Large intestine (tissue), 3 donors: Measurements from ENCODE around the gene STK32C. TPM values are rescaled to one million over a fixed set of nuclear protein-coding genes. Genes with fewer than 3 reads are reported as not detected.

Experiments
- DNase-seq, 2 donors: peaks; one replicate each; pipeline versions ENCODE4 v3.0.0 to v3.0.0-alpha.2; 2013
- H3K27ac ChIP-seq: one replicate; pipeline ENCODE4 v1.5.1; 2013; ENCODE audit warnings: low read length
- H3K27me3 ChIP-seq: 2 replicates; pipeline ENCODE4 v1.6.1; 2013; ENCODE audit warnings: low read length; ENCODE audit not compliant: control insufficient read depth, insufficient read depth
- H3K36me3 ChIP-seq: 2 replicates; pipeline ENCODE4 v1.6.1; 2013; ENCODE audit warnings: low read length; ENCODE audit not compliant: control insufficient read depth, insufficient read depth
- H3K4me1 ChIP-seq: one replicate; pipeline ENCODE4 v1.6.1; 2013; ENCODE audit warnings: low read length; ENCODE audit not compliant: control insufficient read depth, insufficient read depth
- H3K4me3 ChIP-seq: one replicate; pipeline ENCODE4 v1.5.1; 2013; ENCODE audit warnings: low read length
- H3K9me3 ChIP-seq: one replicate; pipeline ENCODE4 v1.6.1; 2013; ENCODE audit warnings: mild to moderate bottlenecking, low read depth, low read length, moderate library complexity; ENCODE audit not compliant: control insufficient read depth
- WGBS: methylation state at CpG from one replicate; pipeline ENCODE4 v1.1.5; 2013; ENCODE audit warnings: low lambda C conversion rate; ENCODE audit not compliant: insufficient coverage; 5-methylcytosine and 5-hydroxymethylcytosine counted together
- polyA plus RNA-seq: library from polyadenylated mRNA; unstranded; fragments of 120-200 nt; gene quantifications from one replicate; pipeline ENCODE4 v1.2.1, GENCODE V29; 2013

The STK32C gene
- polyA plus RNA-seq, 1 donor = 16.2 TPM

DNA sequence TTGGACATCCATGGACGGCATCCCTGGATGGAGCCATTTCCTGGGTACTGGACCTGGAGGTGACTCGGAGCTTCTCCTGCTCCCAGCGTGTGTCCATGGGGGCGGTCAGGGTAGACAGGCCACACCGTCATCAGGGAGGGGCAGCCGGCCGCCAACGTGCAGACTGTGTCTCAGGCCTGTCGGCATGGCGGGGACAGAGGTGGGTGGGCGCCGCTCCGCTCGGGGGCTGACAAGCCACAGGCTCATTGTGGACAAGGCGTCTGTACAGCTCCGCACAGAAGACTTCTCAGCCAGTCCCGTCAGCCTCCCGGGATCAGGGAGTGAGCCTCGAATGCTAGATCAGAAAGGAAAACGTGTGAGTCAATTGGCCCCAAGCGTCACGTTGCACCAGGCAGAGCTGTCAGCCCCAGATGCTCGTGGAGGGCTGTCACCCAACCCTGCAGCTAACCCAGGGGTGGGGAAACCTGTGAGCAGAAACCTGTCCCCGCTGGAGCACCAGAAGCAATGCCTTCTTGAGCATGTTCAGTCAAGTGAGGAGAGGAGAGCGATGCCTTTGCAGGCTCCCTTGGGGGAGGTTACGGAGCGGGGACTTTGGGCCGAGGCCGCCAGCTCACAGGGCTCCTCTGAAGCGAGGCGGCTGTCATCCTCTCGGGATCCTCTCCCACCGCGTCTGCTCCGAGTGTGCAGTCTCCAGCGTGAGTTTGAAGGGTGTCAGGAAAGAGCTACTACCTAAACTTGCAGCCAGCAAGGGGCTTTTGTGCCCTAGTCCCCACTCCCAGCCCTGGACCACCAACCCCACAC, 137.0 kb downstream of the STK32C start:
- Histone ChIP-seq H3K27me3 (peaks cover 8% of the 10 kb centered on the region), H3K36me3 (no peaks in the 10 kb centered on the region), H3K4me1 (no peaks in the 10 kb centered on the region), H3K4me3 (no peak overlapping the region), H3K27ac (no peak overlapping the region), H3K9me3 (peaks cover 7% of the 10 kb centered on the region)
- WGBS = no CpG with 5 or more reads among the region's 36 CpGs
- no peak for DNase-seq

DNA sequence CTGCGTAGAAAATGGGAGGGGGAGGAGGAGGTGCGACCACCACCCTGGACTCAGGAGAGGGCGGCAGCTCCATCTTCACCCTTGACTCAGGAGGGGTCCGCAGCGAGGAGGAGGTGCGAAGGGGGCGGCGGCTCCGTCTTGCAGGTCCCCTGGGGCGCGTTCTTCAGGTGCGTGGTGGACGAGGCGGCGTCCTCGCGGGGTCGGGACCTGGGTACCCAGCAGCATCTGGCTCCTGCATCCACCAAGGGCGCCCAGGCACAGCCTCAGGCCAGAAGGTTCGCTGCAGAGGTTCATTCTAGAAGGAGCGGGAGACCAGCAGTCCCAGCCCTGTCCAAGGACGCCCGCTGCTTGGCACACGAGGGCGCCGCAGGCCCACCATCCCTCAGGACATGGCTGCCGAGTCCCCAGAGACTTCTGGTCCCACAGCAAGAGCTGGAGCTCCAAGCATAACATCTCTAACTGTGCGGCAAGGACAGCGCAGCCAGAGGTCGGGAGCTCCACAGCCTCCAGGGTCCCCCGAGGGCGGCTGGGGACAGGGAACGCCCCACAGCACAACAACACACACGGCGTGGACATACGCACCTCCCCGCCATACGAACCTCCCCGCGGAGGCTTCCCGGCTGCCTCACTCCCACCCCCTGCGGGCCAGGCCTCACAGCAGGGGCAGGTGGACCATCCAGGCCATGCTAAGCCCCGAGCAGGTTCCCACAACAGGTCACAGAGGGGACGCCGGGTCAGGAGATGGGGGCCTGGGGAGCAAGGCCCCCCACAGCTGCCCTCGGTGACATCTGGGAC, 137.8 kb downstream of the STK32C start:
- H3K9me3 ChIP-seq = peaks cover 7% of the 10 kb centered on the region
- H3K36me3 ChIP-seq = no peaks in the 10 kb centered on the region
- H3K4me3 ChIP-seq = no peak overlapping the region
- peaks cover 2% of the 10 kb centered on the region for H3K27me3 ChIP-seq
- WGBS = no CpG with 5 or more reads among the region's 46 CpGs
- DNase-seq = no peak
- H3K4me1 ChIP-seq = no peaks in the 10 kb centered on the region
- no peak overlapping the region for H3K27ac ChIP-seq

DNA sequence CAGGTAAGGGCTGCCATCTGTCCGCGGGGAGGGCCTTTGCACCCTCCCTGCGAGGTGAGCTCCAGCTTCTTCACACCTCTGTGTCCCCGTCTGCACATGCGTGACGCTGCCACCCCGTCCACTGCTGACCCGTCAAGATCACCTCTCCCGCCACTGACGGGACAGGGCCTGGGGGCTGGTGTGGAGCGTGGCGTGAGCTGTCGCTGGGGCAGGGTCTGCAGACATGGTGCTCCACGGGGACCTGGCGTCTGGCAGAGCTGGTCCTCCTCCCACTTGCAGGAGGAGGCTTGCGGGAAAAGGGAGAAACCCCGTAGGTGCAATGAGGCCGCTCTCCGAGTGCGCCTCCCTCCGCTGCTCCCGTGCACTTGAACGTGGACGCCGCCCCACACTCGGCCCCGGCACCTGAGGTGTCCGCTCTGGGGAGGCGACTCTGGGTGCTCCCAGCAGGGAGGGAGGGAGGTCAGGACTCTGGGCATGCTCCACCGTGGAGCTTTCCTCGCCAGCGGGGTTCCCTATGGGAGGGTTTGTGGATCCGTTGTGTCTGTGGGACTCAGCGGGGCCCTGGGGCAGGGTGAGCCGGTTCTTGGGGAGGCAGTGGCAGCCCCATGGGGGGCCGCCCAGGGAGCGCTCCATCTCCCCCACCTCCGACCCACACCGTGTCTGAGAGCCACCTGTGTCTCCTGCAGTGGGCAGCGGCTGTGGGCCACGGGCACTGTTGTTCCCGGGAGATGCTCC, 138.6 kb downstream of the STK32C start:
- Histone ChIP-seq H3K4me1 (no peaks in the 10 kb centered on the region), H3K27me3 (peaks cover 2% of the 10 kb centered on the region), H3K36me3 (no peaks in the 10 kb centered on the region), H3K27ac (no peak overlapping the region), H3K4me3 (no peak overlapping the region), H3K9me3 (peaks cover 5% of the 10 kb centered on the region)
- WGBS = 100% methylated on average over 2 of the region's 42 CpGs
- no peak for DNase-seq

DNA sequence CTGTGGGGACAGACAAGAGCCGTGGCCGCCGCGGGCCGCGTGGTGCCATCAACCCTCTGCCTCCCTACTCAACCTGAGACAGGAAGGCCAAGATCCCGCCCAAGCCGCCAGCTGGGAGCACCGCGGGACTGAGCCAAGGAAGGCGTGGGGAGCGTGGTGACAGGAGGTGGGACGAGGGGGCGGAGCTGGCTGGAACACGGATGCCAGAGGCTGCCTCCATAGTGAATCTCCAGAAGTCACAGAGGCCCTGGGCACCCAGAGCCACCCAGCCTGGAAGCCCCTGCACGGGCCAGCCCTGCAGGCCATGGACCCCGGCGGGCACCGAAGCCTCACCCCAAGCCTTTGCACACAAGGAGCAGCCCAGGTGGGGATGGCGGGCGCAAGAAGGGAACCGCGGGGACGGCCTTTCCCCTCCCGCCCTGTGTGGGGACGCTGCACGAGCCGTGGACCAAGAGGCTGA, 139.1 kb downstream of the STK32C start:
- WGBS = no CpG with 5 or more reads among the region's 28 CpGs
- no peak for DNase-seq
- H3K4me1 ChIP-seq = no peaks in the 10 kb centered on the region
- no peak overlapping the region for H3K27ac ChIP-seq
- H3K4me3 ChIP-seq = no peak overlapping the region
- H3K27me3 ChIP-seq = peaks cover 2% of the 10 kb centered on the region
- H3K36me3 ChIP-seq = no peaks in the 10 kb centered on the region
- H3K9me3 ChIP-seq = peaks cover 4% of the 10 kb centered on the region

DNA sequence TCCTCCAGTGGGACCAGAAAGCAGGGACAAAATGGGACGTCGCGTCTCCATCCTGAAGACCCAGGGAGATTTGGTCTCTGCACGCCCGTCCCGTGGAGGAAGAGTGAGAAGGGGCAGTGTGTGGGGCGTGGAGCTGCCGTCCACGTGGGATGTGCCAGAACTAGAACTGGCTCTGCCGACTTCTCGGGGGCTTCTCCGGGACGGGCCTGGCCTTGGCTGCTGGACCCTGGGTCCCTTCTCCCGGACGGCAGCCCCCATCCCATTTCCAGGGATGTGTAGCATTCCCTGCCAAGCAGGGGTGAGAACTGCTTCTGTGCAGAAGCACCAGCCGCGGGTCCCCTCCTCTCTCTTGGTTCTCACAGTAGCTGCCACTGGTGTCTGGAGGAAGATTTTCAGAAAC, 139.8 kb downstream of the STK32C start:
- Histone ChIP-seq H3K27ac (no peak overlapping the region), H3K27me3 (peaks cover 6% of the 10 kb centered on the region), H3K36me3 (no peaks in the 10 kb centered on the region), H3K4me3 (no peak overlapping the region), H3K9me3 (peaks cover 3% of the 10 kb centered on the region), H3K4me1 (no peaks in the 10 kb centered on the region)
- no peak for DNase-seq
- WGBS = no CpG with 5 or more reads among the region's 17 CpGs

DNA sequence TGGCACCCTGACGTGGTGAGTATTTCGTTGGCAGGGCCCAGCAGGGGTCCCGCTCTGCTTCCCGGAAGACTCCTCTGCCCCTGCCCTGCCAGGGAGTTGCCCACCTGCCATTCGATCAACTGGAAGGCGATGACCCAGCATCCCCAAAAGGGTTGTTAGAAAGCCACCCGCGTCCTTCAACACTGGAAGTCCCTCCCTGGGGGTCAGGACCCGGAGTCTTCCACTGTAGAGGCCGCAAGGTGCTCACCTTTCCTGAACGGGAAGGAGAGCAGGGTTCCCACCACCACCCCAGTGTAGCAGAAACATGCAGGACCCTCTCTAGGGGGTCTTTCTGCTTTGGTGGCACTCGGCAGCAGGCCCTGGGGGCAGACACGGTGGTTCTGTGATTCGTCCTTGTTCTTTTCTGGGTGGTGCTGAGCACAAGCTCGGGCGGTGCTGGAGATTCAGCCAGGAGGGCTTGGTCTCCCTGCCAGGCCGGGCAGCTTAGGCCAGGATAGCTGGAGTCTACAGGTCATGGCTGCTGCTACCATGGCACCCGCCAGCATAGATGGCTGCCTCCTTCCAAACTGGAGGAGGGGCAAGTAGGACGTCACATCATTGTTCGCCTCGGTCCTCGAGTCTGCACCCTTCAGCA, 140.6 kb downstream of the STK32C start:
- Histone ChIP-seq H3K27me3 (peaks cover 11% of the 10 kb centered on the region), H3K9me3 (peaks cover 3% of the 10 kb centered on the region), H3K27ac (no peak overlapping the region), H3K4me3 (no peak overlapping the region), H3K36me3 (no peaks in the 10 kb centered on the region), H3K4me1 (no peaks in the 10 kb centered on the region)
- DNase-seq = no peak
- WGBS = no CpG with 5 or more reads among the region's 22 CpGs

DNA sequence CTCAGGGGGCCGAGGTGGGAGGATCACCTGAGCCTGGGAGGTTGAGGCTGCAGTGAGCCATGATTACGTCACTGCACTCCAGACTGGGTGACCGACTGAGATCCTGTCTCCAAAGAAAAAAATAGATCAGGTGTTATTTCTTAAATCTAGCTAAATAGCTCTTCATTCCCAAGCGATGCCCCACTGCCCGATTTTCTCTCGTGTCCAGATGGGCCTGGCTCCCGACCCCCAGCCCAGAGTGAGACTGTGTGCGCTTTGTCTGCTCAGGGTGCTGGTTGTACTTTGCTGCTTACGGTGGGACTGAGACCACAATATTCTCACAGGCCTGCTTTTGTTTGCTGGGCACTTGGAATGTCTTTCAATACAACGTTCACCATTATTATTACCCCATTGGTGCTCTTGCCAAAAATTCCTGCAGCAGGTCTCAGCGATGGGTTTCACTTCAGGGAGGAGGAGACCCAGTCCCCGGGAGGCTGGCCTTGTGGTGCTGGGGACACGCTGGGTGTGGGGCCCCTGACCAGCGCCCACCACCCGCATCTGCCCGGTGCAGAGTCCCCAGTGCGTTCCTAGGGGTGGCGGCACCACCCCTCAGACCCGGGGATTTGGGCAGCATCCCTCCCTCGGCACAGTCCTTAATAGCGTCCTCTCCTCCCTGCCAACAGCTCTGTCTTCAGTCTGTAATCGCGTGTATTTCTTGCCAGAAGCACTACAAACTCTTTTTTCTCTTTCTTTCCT, 141.4 kb downstream of the STK32C start:
- DNase-seq = no peak
- Histone ChIP-seq H3K36me3 (no peaks in the 10 kb centered on the region), H3K4me3 (no peak overlapping the region), H3K27ac (no peak overlapping the region), H3K4me1 (no peaks in the 10 kb centered on the region), H3K9me3 (peaks cover 3% of the 10 kb centered on the region), H3K27me3 (peaks cover 11% of the 10 kb centered on the region)
- WGBS = 80% methylated on average over 4 of the region's 23 CpGs

DNA sequence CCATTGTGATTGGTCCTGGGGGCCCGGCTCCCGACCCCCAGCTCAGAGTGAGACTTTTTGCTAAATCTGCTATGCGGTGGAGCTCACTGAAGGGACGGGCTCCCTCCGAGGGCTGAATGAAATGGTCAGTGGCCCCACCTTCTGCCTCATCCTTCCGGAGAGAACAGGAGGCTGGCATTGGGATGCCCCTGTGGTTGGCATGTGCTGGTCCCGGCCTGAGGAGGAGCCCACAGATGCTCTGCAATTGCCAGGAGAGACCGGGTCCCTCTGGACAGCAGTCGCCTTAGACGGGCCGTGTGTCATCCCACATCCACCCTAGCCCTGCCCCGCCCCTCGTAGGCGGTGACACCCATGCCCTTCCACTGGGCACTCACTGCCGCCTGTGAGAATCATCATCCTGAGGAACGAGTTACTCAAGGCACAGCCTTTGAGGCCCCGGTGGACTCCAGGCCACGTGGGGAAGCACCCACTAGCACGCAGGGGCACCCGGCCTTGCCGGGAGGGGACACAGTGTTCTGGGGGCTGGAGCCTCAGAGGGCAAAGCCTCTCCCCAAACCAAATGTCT, 142.3 kb downstream of the STK32C start:
- Histone ChIP-seq H3K9me3 (peaks cover 3% of the 10 kb centered on the region), H3K27ac (no peak overlapping the region), H3K27me3 (peaks cover 9% of the 10 kb centered on the region), H3K4me3 (no peak overlapping the region), H3K36me3 (no peaks in the 10 kb centered on the region), H3K4me1 (no peaks in the 10 kb centered on the region)
- WGBS = no CpG with 5 or more reads among the region's 21 CpGs
- DNase-seq = no peak

DNA sequence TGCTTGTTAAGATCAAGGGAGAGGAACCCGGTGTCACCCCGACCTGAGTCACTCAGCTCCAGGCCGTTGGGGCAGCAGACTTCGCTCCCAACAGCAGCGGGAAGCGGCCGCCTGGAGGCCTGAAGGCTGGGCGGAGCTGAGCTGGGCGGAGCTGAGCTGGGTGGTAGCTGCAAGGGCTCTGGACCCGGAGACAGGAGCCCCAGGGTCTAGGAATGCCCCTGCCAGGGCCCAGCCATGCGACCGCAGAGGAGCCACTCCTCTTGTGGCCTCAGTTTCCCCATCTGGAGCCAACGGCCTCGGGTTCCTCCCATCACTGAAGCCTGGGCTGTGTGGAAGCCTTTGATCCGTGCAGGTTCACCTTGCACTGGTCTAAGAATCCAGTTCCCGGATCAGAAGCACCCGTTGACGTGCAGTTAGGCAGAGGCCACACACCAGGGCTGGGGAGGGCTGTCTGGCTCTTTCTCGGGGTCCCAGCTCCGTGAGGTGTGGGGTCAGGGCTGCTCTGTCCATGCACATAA, 142.9 kb downstream of the STK32C start:
- peak in 1 of 2 donors; percentile 46 for DNase-seq
- Histone ChIP-seq H3K4me3 (no peak overlapping the region), H3K36me3 (no peaks in the 10 kb centered on the region), H3K4me1 (no peaks in the 10 kb centered on the region), H3K27ac (no peak overlapping the region), H3K9me3 (peaks cover 3% of the 10 kb centered on the region), H3K27me3 (peaks cover 9% of the 10 kb centered on the region)
- WGBS = no CpG with 5 or more reads among the region's 20 CpGs
